Measurements from ENCODE around the gene IFT74.

The IFT74 gene

DNA sequence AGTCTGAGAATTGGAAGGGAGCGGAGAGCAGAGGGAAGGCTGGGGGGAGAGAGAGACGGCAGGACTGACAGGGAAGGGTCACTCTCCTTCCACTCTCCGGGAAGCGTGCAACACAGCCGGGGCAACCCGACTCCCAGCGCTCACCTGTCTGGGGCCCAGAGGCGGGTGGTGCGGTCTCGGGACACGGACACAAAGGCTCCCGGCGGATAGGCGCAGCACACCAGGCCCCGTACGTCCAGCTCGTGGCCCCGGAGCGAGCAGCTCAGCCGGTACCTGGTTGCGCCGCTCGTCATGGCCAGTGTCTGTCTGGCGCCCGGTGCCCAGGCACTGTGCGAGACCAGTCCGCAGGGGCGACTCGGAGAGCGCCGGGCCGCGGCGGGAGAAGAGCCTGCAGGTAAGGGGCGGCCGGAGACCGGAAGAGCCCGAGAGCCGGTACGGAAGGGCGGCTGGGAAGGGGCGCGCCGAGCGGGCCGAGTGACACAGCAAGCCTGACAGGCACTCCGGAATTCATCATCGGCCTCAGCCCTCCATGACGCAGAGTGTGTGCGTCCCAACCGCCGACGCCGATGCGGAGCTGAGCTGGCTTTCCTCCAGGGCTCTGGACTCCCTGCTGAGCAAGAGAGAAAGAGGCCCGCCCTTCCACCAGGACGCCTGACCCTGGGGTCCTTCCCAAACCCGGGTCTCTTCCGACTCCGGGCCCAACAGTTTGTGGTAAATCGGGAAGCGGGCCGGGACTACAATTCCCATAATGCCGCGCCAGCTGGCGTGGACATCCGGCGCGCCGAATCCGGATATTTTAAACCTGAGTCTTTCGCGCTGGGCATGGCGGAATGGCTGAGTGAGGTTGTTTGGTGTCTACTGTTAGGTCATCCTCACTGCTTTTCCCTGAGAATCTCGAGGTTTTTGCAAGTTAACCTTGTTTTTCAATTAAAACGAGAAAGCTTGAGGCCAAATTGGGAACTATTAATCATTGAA is 9.2 kb upstream of the IFT74 start, which contains the start of gene PLAA (continued):
- TF ChIP-seq ZNF843 (tag by site-specific recombination; IDR thresholded peaks at IDR 0.05) (0 out of 2 replicates have a peak, but pooled peaks have one; percentile 9), ZNF707 (tag by site-specific recombination; IDR thresholded peaks at IDR 0.05) (no peak), ZIC2 (tag by site-specific recombination; IDR thresholded peaks at IDR 0.05) (0 out of 2 replicates have a peak, but pooled peaks have one; percentile 49), RBAK (tag by site-specific recombination; IDR thresholded peaks at IDR 0.05) (no peak), ZNF366 (tag by site-specific recombination; conservative IDR thresholded peaks at IDR 0.05) (no peak), KLF16 (tag by site-specific recombination; IDR thresholded peaks at IDR 0.05) (no peak), ZNF837 (tag by site-specific recombination; IDR thresholded peaks at IDR 0.05) (no peak), GLI2 (tag by site-specific recombination; IDR thresholded peaks at IDR 0.05; ENCODE audit: borderline replicate concordance, low read depth) (no peak), ZNF830 (tag by site-specific recombination; IDR thresholded peaks at IDR 0.05; ENCODE audit: low read depth) (no peak), ZNF311 (tag by site-specific recombination; IDR thresholded peaks at IDR 0.05; ENCODE audit: borderline replicate concordance) (no peak), HOXC10 (CRISPR knock-in tag; IDR thresholded peaks at IDR 0.05) (0 out of 2 replicates have a peak, but pooled peaks have one; percentile 45), ZNF354C (tag by site-specific recombination; IDR thresholded peaks at IDR 0.05; ENCODE audit: borderline replicate concordance, low read depth) (no peak), ZNF785 (tag by site-specific recombination; IDR thresholded peaks at IDR 0.05) (no peak), SP7 (tag by site-specific recombination; IDR thresholded peaks at IDR 0.05) (peak; percentile 58), ZNF24 (tag by site-specific recombination; IDR thresholded peaks at IDR 0.05) (0 out of 2 replicates have a peak, but pooled peaks have one; percentile 33), GLI4 (tag by site-specific recombination; IDR thresholded peaks at IDR 0.05) (no peak), BCL11A (tag by site-specific recombination; IDR thresholded peaks at IDR 0.05; ENCODE audit: low read depth) (no peak), ZNF114 (tag by site-specific recombination; IDR thresholded peaks at IDR 0.05) (no peak), ZNF596 (tag by site-specific recombination; IDR thresholded peaks at IDR 0.05) (no peak), ZNF211 (tag by site-specific recombination; IDR thresholded peaks at IDR 0.05; ENCODE audit: low read depth) (no peak), SP2 (tag by site-specific recombination; IDR thresholded peaks at IDR 0.05) (peak; percentile 72), KLF1 (tag by site-specific recombination; IDR thresholded peaks at IDR 0.05) (peak; percentile 65), ZNF174 (tag by site-specific recombination; IDR thresholded peaks at IDR 0.05) (no peak)
- TF ChIP-seq, protein P1, sequence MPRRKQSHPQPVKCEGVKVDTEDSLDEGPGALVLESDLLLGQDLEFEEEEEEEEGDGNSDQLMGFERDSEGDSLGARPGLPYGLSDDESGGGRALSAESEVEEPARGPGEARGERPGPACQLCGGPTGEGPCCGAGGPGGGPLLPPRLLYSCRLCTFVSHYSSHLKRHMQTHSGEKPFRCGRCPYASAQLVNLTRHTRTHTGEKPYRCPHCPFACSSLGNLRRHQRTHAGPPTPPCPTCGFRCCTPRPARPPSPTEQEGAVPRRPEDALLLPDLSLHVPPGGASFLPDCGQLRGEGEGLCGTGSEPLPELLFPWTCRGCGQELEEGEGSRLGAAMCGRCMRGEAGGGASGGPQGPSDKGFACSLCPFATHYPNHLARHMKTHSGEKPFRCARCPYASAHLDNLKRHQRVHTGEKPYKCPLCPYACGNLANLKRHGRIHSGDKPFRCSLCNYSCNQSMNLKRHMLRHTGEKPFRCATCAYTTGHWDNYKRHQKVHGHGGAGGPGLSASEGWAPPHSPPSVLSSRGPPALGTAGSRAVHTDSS (tag by site-specific recombination; IDR thresholded peaks at IDR 0.05), result no peak
- TF ChIP-seq, protein P2, sequence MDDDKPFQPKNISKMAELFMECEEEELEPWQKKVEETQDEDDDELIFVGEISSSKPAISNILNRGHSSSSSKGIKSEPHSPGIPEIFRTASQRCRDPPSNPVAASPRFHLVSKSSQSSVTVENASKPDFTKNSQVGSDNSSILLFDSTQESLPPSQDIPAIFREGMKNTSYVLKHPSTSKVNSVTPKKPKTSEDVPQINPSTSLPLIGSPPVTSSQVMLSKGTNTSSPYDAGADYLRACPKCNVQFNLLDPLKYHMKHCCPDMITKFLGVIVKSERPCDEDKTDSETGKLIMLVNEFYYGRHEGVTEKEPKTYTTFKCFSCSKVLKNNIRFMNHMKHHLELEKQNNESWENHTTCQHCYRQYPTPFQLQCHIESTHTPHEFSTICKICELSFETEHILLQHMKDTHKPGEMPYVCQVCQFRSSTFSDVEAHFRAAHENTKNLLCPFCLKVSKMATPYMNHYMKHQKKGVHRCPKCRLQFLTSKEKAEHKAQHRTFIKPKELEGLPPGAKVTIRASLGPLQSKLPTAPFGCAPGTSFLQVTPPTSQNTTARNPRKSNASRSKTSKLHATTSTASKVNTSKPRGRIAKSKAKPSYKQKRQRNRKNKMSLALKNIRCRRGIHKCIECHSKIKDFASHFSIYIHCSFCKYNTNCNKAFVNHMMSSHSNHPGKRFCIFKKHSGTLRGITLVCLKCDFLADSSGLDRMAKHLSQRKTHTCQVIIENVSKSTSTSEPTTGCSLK (tag by site-specific recombination; IDR thresholded peaks at IDR 0.05), result no peak
- TF ChIP-seq, protein P3, sequence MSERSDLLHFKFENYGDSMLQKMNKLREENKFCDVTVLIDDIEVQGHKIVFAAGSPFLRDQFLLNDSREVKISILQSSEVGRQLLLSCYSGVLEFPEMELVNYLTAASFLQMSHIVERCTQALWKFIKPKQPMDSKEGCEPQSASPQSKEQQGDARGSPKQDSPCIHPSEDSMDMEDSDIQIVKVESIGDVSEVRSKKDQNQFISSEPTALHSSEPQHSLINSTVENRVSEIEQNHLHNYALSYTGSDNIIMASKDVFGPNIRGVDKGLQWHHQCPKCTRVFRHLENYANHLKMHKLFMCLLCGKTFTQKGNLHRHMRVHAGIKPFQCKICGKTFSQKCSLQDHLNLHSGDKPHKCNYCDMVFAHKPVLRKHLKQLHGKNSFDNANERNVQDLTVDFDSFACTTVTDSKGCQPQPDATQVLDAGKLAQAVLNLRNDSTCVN (tag by site-specific recombination; optimal IDR thresholded peaks at IDR 0.05), result peak; percentile 72
- TF ChIP-seq, protein P4, sequence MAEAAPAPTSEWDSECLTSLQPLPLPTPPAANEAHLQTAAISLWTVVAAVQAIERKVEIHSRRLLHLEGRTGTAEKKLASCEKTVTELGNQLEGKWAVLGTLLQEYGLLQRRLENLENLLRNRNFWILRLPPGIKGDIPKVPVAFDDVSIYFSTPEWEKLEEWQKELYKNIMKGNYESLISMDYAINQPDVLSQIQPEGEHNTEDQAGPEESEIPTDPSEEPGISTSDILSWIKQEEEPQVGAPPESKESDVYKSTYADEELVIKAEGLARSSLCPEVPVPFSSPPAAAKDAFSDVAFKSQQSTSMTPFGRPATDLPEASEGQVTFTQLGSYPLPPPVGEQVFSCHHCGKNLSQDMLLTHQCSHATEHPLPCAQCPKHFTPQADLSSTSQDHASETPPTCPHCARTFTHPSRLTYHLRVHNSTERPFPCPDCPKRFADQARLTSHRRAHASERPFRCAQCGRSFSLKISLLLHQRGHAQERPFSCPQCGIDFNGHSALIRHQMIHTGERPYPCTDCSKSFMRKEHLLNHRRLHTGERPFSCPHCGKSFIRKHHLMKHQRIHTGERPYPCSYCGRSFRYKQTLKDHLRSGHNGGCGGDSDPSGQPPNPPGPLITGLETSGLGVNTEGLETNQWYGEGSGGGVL (tag by site-specific recombination; IDR thresholded peaks at IDR 0.05), result no peak
- TF ChIP-seq, protein P5, sequence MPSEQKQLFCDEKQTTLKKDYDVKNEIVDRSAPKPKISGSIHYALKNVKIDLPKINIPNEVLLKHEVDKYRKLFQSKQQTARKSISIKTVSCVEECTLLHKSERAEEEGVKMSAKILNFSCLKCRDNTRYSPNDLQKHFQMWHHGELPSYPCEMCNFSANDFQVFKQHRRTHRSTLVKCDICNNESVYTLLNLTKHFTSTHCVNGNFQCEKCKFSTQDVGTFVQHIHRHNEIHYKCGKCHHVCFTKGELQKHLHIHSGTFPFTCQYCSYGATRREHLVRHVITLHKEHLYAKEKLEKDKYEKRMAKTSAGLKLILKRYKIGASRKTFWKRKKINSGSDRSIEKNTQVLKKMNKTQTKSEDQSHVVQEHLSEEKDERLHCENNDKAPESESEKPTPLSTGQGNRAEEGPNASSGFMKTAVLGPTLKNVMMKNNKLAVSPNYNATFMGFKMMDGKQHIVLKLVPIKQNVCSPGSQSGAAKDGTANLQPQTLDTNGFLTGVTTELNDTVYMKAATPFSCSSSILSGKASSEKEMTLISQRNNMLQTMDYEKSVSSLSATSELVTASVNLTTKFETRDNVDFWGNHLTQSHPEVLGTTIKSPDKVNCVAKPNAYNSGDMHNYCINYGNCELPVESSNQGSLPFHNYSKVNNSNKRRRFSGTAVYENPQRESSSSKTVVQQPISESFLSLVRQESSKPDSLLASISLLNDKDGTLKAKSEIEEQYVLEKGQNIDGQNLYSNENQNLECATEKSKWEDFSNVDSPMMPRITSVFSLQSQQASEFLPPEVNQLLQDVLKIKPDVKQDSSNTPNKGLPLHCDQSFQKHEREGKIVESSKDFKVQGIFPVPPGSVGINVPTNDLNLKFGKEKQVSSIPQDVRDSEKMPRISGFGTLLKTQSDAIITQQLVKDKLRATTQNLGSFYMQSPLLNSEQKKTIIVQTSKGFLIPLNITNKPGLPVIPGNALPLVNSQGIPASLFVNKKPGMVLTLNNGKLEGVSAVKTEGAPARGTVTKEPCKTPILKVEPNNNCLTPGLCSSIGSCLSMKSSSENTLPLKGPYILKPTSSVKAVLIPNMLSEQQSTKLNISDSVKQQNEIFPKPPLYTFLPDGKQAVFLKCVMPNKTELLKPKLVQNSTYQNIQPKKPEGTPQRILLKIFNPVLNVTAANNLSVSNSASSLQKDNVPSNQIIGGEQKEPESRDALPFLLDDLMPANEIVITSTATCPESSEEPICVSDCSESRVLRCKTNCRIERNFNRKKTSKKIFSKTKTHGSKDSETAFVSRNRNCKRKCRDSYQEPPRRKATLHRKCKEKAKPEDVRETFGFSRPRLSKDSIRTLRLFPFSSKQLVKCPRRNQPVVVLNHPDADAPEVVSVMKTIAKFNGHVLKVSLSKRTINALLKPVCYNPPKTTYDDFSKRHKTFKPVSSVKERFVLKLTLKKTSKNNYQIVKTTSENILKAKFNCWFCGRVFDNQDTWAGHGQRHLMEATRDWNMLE (tag by site-specific recombination; conservative IDR thresholded peaks at IDR 0.05; ENCODE audit: low read depth), result peak; percentile 51; the same call in 1 of the 2 replicates

Measured in HEK293 (cell line).